Measurements from ENCODE around the gene ST6GAL1.
A peak's percentile ranks its signal among the peaks of the same experiment; 100 is the strongest.
"Not testable (repeated sequence)": the region's sequence is repeated elsewhere in the genome, so short reads cannot be mapped to it uniquely, and the experiment has no call there.

ST6GAL1 gene

GRCh38 chr3:187051724-187052366, 121.5 kb downstream of the ST6GAL1 start:
- DNase-seq: no peak

GRCh38 chr3:187052427-187052826, 122.1 kb downstream of the ST6GAL1 start:
- DNase-seq: not testable (repeated sequence)

GRCh38 chr3:187054433-187054832, 124.1 kb downstream of the ST6GAL1 start:
- not testable (repeated sequence) for DNase-seq

- DNase-seq: not testable (repeated sequence)
Observed at GRCh38 chr3:187057803-187058202, 127.5 kb downstream of the ST6GAL1 start.

GRCh38 chr3:187061748-187062147, 131.4 kb downstream of the ST6GAL1 start:
- DNase-seq: no peak

- no peak for DNase-seq
Observed at GRCh38 chr3:187062526-187063177, 132.3 kb downstream of the ST6GAL1 start.

- no peak for DNase-seq
Observed at GRCh38 chr3:187063286-187064121, 133.2 kb downstream of the ST6GAL1 start.

- no peak for DNase-seq
Observed at GRCh38 chr3:187064210-187065115, 134.1 kb downstream of the ST6GAL1 start.

GRCh38 chr3:187066228-187066995, 136.1 kb downstream of the ST6GAL1 start:
- DNase-seq: peak; percentile 23

GRCh38 chr3:187068787-187069186, 138.5 kb downstream of the ST6GAL1 start:
- no peak for DNase-seq

GRCh38 chr3:187069857-187070516, 139.7 kb downstream of the ST6GAL1 start:
- no peak for DNase-seq

GRCh38 chr3:187072102-187072501, 141.8 kb downstream of the ST6GAL1 start:
- no peak for DNase-seq

- no peak for DNase-seq
Observed at GRCh38 chr3:187072511-187072910, 142.2 kb downstream of the ST6GAL1 start.

GRCh38 chr3:187073581-187074098, 143.3 kb downstream of the ST6GAL1 start:
- no peak for DNase-seq

GRCh38 chr3:187074846-187075245, 144.5 kb downstream of the ST6GAL1 start:
- DNase-seq: no peak

- DNase-seq: no peak
Observed at GRCh38 chr3:187076297-187076696, 146.0 kb downstream of the ST6GAL1 start.

GRCh38 chr3:187077085-187077484, 146.8 kb downstream of the ST6GAL1 start:
- no peak for DNase-seq

- DNase-seq: no peak
Observed at GRCh38 chr3:187077537-187077936, 147.2 kb downstream of the ST6GAL1 start.

GRCh38 chr3:187079090-187080022, 149.0 kb downstream of the ST6GAL1 start:
- DNase-seq: no peak
